Left lobe of liver (tissue), 2 donors: ENCODE measurements around the gene STIM2. TPM values are rescaled to one million over a fixed set of nuclear protein-coding genes. Genes with fewer than 3 reads are reported as not detected.
A peak's percentile ranks its signal among the peaks of the same experiment; 100 is the strongest.

Source experiments
- ATAC-seq: fragments of 200-7000 bp; cut with Tn5 transposase; one replicate; pipeline ENCODE4 v1.9.1; 2020; ENCODE audit warnings: mild to moderate bottlenecking, moderate library complexity
- DNase-seq: peaks from one replicate; pipeline ENCODE4 v3.0.0-alpha.2; 2020; ENCODE audit warnings: low spot score
- total RNA-seq: library from RNA; stranded (reverse); gene quantifications from one replicate; pipeline ENCODE4 v1.2.1, GENCODE V29; 2021
- donor health status: DM: no; HTN: no; CAD: no; lungs with moderate emphysema.
- donor health status: DM: no; HTN: yes; CAD: no.

Gene STIM2
- total RNA-seq, 1 donor from 2014 or later: 12.8 TPM

- no peak for ATAC-seq
Observed at GRCh38 chr4:26896636-26897035, 36.0 kb downstream of the STIM2 start.

GRCh38 chr4:26899991-26900390 is 39.4 kb downstream of the STIM2 start:
- ATAC-seq (peak; percentile 38), DNase-seq (no peak)

More at GRCh38 chr4:26896636-26897035, 36.0 kb downstream of the STIM2 start:
- DNase-seq: no peak

- ATAC-seq (no peak), DNase-seq (no peak)
Observed at GRCh38 chr4:26900765-26901164, 40.1 kb downstream of the STIM2 start.

GRCh38 chr4:26905172-26905571 is 44.5 kb downstream of the STIM2 start:
- no peak for ATAC-seq
- DNase-seq: no peak

GRCh38 chr4:26907731-26908599 is 47.3 kb downstream of the STIM2 start:
- ATAC-seq (no peak), DNase-seq (no peak)

- ATAC-seq (no peak), DNase-seq (no peak)
Observed at GRCh38 chr4:26909369-26909768, 48.7 kb downstream of the STIM2 start.

- ATAC-seq (no peak), DNase-seq (no peak)
Observed at GRCh38 chr4:26911254-26911653, 50.6 kb downstream of the STIM2 start.

- DNase-seq (no peak), ATAC-seq (no peak)
Observed at GRCh38 chr4:26912069-26912468, 51.4 kb downstream of the STIM2 start.

GRCh38 chr4:26912810-26913209 is 52.2 kb downstream of the STIM2 start:
- DNase-seq: no peak
- no peak for ATAC-seq

- no peak for DNase-seq
- no peak for ATAC-seq
Observed at GRCh38 chr4:26916195-26916594, 55.6 kb downstream of the STIM2 start.

- DNase-seq: no peak
- no peak for ATAC-seq
Observed at GRCh38 chr4:26930964-26931363, 70.3 kb downstream of the STIM2 start.

- ATAC-seq: no peak
Observed at GRCh38 chr4:26931451-26931850, 70.8 kb downstream of the STIM2 start.

GRCh38 chr4:26931966-26932365 is 71.3 kb downstream of the STIM2 start:
- DNase-seq (no peak), ATAC-seq (no peak)

More at GRCh38 chr4:26931451-26931850, 70.8 kb downstream of the STIM2 start:
- DNase-seq: no peak

GRCh38 chr4:26935397-26935796 is 74.8 kb downstream of the STIM2 start:
- ATAC-seq (no peak), DNase-seq (no peak)

GRCh38 chr4:26936284-26937065 is 75.8 kb downstream of the STIM2 start:
- DNase-seq (no peak), ATAC-seq (peak; percentile 51)

GRCh38 chr4:26937139-26937538 is 76.5 kb downstream of the STIM2 start:
- ATAC-seq: no peak
- no peak for DNase-seq

GRCh38 chr4:26937567-26937966 is 76.9 kb downstream of the STIM2 start:
- no peak for ATAC-seq
- DNase-seq: no peak

- ATAC-seq: no peak
- no peak for DNase-seq
Observed at GRCh38 chr4:26938516-26938915, 77.9 kb downstream of the STIM2 start.

GRCh38 chr4:26941951-26942350 is 81.3 kb downstream of the STIM2 start:
- ATAC-seq (no peak), DNase-seq (no peak)

GRCh38 chr4:26942871-26943270 is 82.2 kb downstream of the STIM2 start:
- ATAC-seq: no peak
- no peak for DNase-seq

GRCh38 chr4:26943391-26943790 is 82.8 kb downstream of the STIM2 start:
- DNase-seq: no peak
- no peak for ATAC-seq

GRCh38 chr4:26945794-26946193 is 85.2 kb downstream of the STIM2 start:
- DNase-seq (no peak), ATAC-seq (no peak)
